ENCODE measurements around the gene ADD1. TPM values are rescaled to one million over a fixed set of nuclear protein-coding genes. Genes with fewer than 3 reads are reported as not detected.

Gene ADD1
- total and polyA plus RNA-seq, 2 of the 13 experiments (the other 11 are each of a cell fraction or from before 2014, with no cell fraction given) = 73.9 to 122 TPM

DNA sequence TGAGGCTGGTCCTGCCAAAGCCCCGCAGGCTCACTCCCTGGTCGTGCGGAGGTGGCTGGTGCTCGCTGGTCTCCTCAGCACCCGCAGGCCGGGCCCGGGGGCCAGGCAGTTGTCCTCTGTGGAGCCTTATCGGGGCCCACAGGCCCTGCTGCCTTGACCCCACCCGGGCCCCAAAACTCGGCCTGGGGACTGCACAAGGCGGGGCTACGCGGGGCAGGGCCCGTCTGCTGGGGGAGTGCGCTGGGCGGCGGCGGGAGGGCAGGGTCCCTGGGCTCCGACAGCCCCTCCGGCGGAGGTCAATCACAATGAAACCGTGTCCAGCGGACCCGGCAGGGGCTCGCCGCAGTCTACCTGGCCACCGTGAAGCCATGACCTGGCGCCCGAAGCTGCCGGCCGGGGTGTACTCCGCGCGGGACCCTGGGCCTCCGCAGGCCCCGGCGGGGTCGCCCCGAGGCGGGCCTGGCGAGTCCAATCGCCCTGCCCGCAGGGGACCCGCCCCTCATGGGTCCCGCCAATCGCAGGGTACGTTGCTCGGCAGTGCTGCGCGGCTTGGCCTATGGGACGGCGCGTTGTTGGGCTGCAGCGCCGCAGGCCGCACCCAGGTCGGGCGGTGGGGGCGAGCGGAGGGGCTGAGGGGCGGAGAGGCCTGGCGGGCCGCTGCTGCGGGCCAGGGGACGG, at the start of gene ADD1 (continued):
- TF ChIP-seq, protein P1, sequence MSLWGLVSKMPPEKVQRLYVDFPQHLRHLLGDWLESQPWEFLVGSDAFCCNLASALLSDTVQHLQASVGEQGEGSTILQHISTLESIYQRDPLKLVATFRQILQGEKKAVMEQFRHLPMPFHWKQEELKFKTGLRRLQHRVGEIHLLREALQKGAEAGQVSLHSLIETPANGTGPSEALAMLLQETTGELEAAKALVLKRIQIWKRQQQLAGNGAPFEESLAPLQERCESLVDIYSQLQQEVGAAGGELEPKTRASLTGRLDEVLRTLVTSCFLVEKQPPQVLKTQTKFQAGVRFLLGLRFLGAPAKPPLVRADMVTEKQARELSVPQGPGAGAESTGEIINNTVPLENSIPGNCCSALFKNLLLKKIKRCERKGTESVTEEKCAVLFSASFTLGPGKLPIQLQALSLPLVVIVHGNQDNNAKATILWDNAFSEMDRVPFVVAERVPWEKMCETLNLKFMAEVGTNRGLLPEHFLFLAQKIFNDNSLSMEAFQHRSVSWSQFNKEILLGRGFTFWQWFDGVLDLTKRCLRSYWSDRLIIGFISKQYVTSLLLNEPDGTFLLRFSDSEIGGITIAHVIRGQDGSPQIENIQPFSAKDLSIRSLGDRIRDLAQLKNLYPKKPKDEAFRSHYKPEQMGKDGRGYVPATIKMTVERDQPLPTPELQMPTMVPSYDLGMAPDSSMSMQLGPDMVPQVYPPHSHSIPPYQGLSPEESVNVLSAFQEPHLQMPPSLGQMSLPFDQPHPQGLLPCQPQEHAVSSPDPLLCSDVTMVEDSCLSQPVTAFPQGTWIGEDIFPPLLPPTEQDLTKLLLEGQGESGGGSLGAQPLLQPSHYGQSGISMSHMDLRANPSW (CRISPR knock-in tag; IDR thresholded peaks at IDR 0.05; ENCODE audit: borderline replicate concordance) = 0 out of 2 replicates have a peak, but pooled peaks have one; percentile 48
- TF ChIP-seq, protein P2, sequence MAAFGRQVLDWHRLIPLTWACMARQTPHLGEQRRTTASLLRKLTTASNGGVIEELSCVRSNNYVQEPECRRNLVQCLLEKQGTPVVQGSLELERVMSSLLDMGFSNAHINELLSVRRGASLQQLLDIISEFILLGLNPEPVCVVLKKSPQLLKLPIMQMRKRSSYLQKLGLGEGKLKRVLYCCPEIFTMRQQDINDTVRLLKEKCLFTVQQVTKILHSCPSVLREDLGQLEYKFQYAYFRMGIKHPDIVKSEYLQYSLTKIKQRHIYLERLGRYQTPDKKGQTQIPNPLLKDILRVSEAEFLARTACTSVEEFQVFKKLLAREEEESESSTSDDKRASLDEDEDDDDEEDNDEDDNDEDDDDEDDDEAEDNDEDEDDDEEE (CRISPR knock-in tag; IDR thresholded peaks at IDR 0.05) = peak; percentile 62; the same call in 1 of the 2 replicates
- no peak for TF ChIP-seq ZNF44 (CRISPR knock-in tag; IDR thresholded peaks at IDR 0.05)
- TF ChIP-seq DNMT1 (CRISPR knock-in tag; IDR thresholded peaks at IDR 0.05) = peak; percentile 86; the same call in 1 of the 2 replicates
- TF ChIP-seq ZNF558 (CRISPR knock-in tag; IDR thresholded peaks at IDR 0.05; ENCODE audit: borderline replicate concordance) = peak; percentile 60; the same call in 1 of the 2 replicates
- no peak for TF ChIP-seq MBD4 (IDR thresholded peaks at IDR 0.05; ENCODE audit: borderline replicate concordance, low read length)
- TF ChIP-seq MTA3 (CRISPR knock-in tag; IDR thresholded peaks at IDR 0.05) = no peak
- TF ChIP-seq ZNF124 (CRISPR knock-in tag; IDR thresholded peaks at IDR 0.05) = peak; percentile 51; the same call in 1 of the 2 replicates
- TF ChIP-seq XBP1 (CRISPR knock-in tag; IDR thresholded peaks at IDR 0.05) = no peak
- no peak for TF ChIP-seq ZNF780A (CRISPR knock-in tag; IDR thresholded peaks at IDR 0.05)
- TF ChIP-seq ZFP36L1 (CRISPR knock-in tag; IDR thresholded peaks at IDR 0.05) = peak; percentile 45; the same call in 1 of the 2 replicates
- peak; percentile 44; the same call in 1 of the 2 replicates for TF ChIP-seq ZBTB20 (CRISPR knock-in tag; IDR thresholded peaks at IDR 0.05; ENCODE audit: borderline replicate concordance, low read depth)
- peak; percentile 82; the same call in 1 of the 2 replicates for TF ChIP-seq ZNF280D (CRISPR knock-in tag; IDR thresholded peaks at IDR 0.05)
- no peak for TF ChIP-seq KDM4B (CRISPR knock-in tag; IDR thresholded peaks at IDR 0.05)
- TF ChIP-seq ZNF747 (CRISPR knock-in tag; IDR thresholded peaks at IDR 0.05; ENCODE audit: borderline replicate concordance) = no peak
- peak; percentile 53 for TF ChIP-seq THRA (CRISPR knock-in tag; IDR thresholded peaks at IDR 0.05; ENCODE audit: borderline replicate concordance)
- TF ChIP-seq KDM5B (CRISPR knock-in tag; IDR thresholded peaks at IDR 0.05; ENCODE audit: borderline replicate concordance) = peak; percentile 76
- peak; percentile 60; the same call in 1 of the 2 replicates for TF ChIP-seq GABPB1 (CRISPR knock-in tag; IDR thresholded peaks at IDR 0.05)
- peak; percentile 97 for TF ChIP-seq ZFY (CRISPR knock-in tag; IDR thresholded peaks at IDR 0.05)
- TF ChIP-seq NFE2 (CRISPR knock-in tag; IDR thresholded peaks at IDR 0.05) = no peak
- TF ChIP-seq ZZZ3 (CRISPR knock-in tag; IDR thresholded peaks at IDR 0.05; ENCODE audit: borderline replicate concordance) = 0 out of 2 replicates have a peak, but pooled peaks have one; percentile 24
- peak; percentile 64 for TF ChIP-seq TAF1 (CRISPR knock-in tag; IDR thresholded peaks at IDR 0.05)
